Endothelial cell of umbilical vein (primary cell): Measurements from ENCODE around the gene CALCOCO1. TPM values are rescaled to one million over a fixed set of nuclear protein-coding genes. Genes with fewer than 3 reads are reported as not detected.

Experiments used
- Bru-seq: library from RNA; stranded (reverse); fragments of 400-500 nt; gene quantifications from one replicate; lab custom pipeline; 2021; lab: Mats Ljungman, UMichigan
- BruChase-seq, 2 experiments: library from RNA; stranded (reverse); fragments of 400-500 nt; gene quantifications; one replicate each; lab custom pipeline; 2021; lab: Mats Ljungman, UMichigan
- BruUV-seq: library from RNA; stranded (reverse); fragments of 400-500 nt; replicated peaks from 2 replicates; lab custom pipeline; 2021; lab: Mats Ljungman, UMichigan
- CTCF ChIA-PET: fragments of 300-600, 350-600 bp; sonication (Branson Sonifier 250); formaldehyde crosslinking; loops from one replicate; lab custom pipeline; 2021; ENCODE audit warnings: antibody characterized with exemption, inconsistent platforms; lab: Charles Lee
- POLR2A ChIA-PET: fragments of 300-600, 350-600 bp; sonication (Branson Sonifier 250); formaldehyde crosslinking; loops from one replicate; lab custom pipeline; 2021; ENCODE audit warnings: antibody characterized with exemption, inconsistent platforms; lab: Charles Lee
- DNase-seq: peaks from one replicate; pipeline ENCODE4 v3.0.0-alpha.2; 2011; ENCODE audit warnings: low read depth, low spot score
- FAIRE-seq: peaks from 2 replicates; lab custom pipeline; 2011; peaks lifted over from hg19 to GRCh38; lab: Jason Lieb, UNC
- H2AFZ ChIP-seq: 2 replicates; pipeline ENCODE4 v1.6.0; 2012; ENCODE audit warnings: low read depth, low read length, control low read depth, inconsistent platforms
- H3K27ac ChIP-seq: 2 replicates; pipeline ENCODE4 v1.5.1; 2011; ENCODE audit warnings: low read depth, mild to moderate bottlenecking, control low read depth, low read length, moderate library complexity; ENCODE audit not compliant: insufficient read depth
- H3K27me3 ChIP-seq, 2 experiments: 2 replicates each; pipeline versions ENCODE4 v1.6.0 to v1.6.1; 2011; ENCODE audit warnings: low read length in 2 of 2, mixed read lengths in 1 of 2; ENCODE audit not compliant: control insufficient read depth in 2 of 2, insufficient read depth in 2 of 2
- H3K36me3 ChIP-seq, 2 experiments: 2 replicates in 1 of 2; 3 replicates in 1 of 2; pipeline ENCODE4 v1.5.1; 2011; ENCODE audit warnings: low read length in 2 of 2, mild to moderate bottlenecking in 1 of 2, moderate library complexity in 1 of 2; ENCODE audit not compliant: control insufficient read depth in 2 of 2, insufficient read depth in 2 of 2; ENCODE audit errors: extremely low read depth in 1 of 2
- H3K4me1 ChIP-seq: 3 replicates; pipeline ENCODE4 v1.5.1; 2011; ENCODE audit warnings: mild to moderate bottlenecking, low read length; ENCODE audit not compliant: control insufficient read depth, insufficient read depth; ENCODE audit errors: extremely low read depth
- H3K4me2 ChIP-seq: 2 replicates; pipeline ENCODE4 v1.6.1; 2011; ENCODE audit warnings: low read length, control low read depth, mixed read lengths; ENCODE audit not compliant: insufficient read depth
- H3K4me3 ChIP-seq, 3 experiments: fragments of 200-600 bp in 1 of 3; sonication (generic), shearing (Covaris generic) in 1 of 3; replicated peaks in 1 of 3; 2 replicates each; pipeline ENCODE4 v1.5.1; 2011 to 2016; ENCODE audit warnings: control low read depth in 3 of 3, low read length in 3 of 3, mild to moderate bottlenecking in 2 of 3, inconsistent platforms in 1 of 3, low read depth in 1 of 3, moderate library complexity in 1 of 3; ENCODE audit not compliant: insufficient read depth in 1 of 3
- H3K79me2 ChIP-seq: 2 replicates; pipeline ENCODE4 v1.6.0; 2012; ENCODE audit warnings: low read length, inconsistent platforms; ENCODE audit not compliant: control insufficient read depth, insufficient read depth
- H3K9ac ChIP-seq: replicated peaks from 2 replicates; pipeline ENCODE3; 2011; ENCODE audit warnings: low read length, control low read depth; ENCODE audit not compliant: insufficient read depth; ENCODE audit errors: extremely low read depth
- H3K9me1 ChIP-seq: replicated peaks from 3 replicates; pipeline ENCODE4 v1.6.0; 2011; ENCODE audit warnings: mild to moderate bottlenecking, low read length; ENCODE audit not compliant: control insufficient read depth, insufficient read depth; ENCODE audit errors: extremely low read depth
- H3K9me3 ChIP-seq: replicated peaks from 2 replicates; pipeline ENCODE4 v1.5.1; 2012; ENCODE audit warnings: low read length, inconsistent platforms; ENCODE audit not compliant: control insufficient read depth, insufficient read depth
- H4K20me1 ChIP-seq: replicated peaks from 2 replicates; pipeline ENCODE3; 2011; ENCODE audit warnings: mild to moderate bottlenecking, low read length; ENCODE audit not compliant: control insufficient read depth, insufficient read depth; ENCODE audit errors: extremely low read depth
- GATA2 ChIP-seq: IDR thresholded peaks from 2 replicates; pipeline ENCODE4 v1.7.0; 2011; ENCODE audit warnings: low read depth, mild to moderate bottlenecking, moderate library complexity, mixed read lengths, low read length; ENCODE audit not compliant: insufficient read length, insufficient read depth
- JUN ChIP-seq: IDR thresholded peaks from 2 replicates; pipeline ENCODE4 v1.6.1; 2011; ENCODE audit warnings: borderline replicate concordance, low read depth; ENCODE audit not compliant: insufficient read length, insufficient read depth
- POLR2A ChIP-seq: IDR thresholded peaks from 2 replicates; pipeline ENCODE4 v1.6.1; 2012; ENCODE audit warnings: low read depth, mild to moderate bottlenecking, control low read depth, low read length
- POLR2AphosphoS5 ChIP-seq: IDR thresholded peaks from 2 replicates; pipeline ENCODE4 v1.6.1; 2012; ENCODE audit warnings: low read depth, mild to moderate bottlenecking, control low read depth, low read length, moderate library complexity; ENCODE audit not compliant: insufficient read depth
- dilution Hi-C: fragments of 300-500 bp; cut with MboI; formaldehyde crosslinking; loops from one replicate; pipeline ENCODE4 v1.15.0; 2019; ENCODE audit warnings: low sequenced_read_pairs; ENCODE audit not compliant: extremely low pct_ligation_motif_present
- intact Hi-C: fragments of 100-400 bp; cut with micrococcal nuclease; formaldehyde crosslinking; loops from one replicate; pipeline ENCODE4 v1.10.0; 2022
- long read RNA-seq: library from polyadenylated mRNA; stranded (forward); transcript quantifications from one replicate; pipeline ENCODE4 v2.0.0, GENCODE V29; 2021
- polyA minus RNA-seq, 3 experiments: library from RNA; depleted of rRNA, polyadenylated mRNA; stranded (reverse); fragments of >200 nt; gene quantifications; 1 replicate in 1 of 3; 2 replicates in 2 of 3; pipeline ENCODE4 v1.2.3, GENCODE V29; 2011
- polyA plus RNA-seq, 4 experiments: library from polyadenylated mRNA; depleted of rRNA in 3 of 4; stranded (reverse) in 3 of 4; unstranded in 1 of 4; fragments of >200 nt; gene quantifications; 2 replicates each; pipeline versions ENCODE4 v1.2.1 to v1.2.3, GENCODE V29; 2011 to 2012; ENCODE audit warnings: missing spikeins in 1 of 4
- total RNA-seq: library from RNA; stranded (reverse); gene quantifications from 2 replicates; pipeline ENCODE4 v1.2.3, GENCODE V29; 2021
- TF ChIP-seq, protein P1 (sequence below): IDR thresholded peaks from 2 replicates; pipeline ENCODE4 v1.6.1; 2011; ENCODE audit not compliant: insufficient read depth, insufficient read length

The CALCOCO1 gene, protein sequence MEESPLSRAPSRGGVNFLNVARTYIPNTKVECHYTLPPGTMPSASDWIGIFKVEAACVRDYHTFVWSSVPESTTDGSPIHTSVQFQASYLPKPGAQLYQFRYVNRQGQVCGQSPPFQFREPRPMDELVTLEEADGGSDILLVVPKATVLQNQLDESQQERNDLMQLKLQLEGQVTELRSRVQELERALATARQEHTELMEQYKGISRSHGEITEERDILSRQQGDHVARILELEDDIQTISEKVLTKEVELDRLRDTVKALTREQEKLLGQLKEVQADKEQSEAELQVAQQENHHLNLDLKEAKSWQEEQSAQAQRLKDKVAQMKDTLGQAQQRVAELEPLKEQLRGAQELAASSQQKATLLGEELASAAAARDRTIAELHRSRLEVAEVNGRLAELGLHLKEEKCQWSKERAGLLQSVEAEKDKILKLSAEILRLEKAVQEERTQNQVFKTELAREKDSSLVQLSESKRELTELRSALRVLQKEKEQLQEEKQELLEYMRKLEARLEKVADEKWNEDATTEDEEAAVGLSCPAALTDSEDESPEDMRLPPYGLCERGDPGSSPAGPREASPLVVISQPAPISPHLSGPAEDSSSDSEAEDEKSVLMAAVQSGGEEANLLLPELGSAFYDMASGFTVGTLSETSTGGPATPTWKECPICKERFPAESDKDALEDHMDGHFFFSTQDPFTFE
- 61.8 and 70.9 TPM in 2 replicates for total RNA-seq
- 135 and 146 TPM in 2 replicates for polyA plus RNA-seq
- 59.0 and 74.5 TPM in 2 replicates for polyA plus RNA-seq (2011; cell fraction: cytosol; rRNA removed)
- 435 and 521 TPM in 2 replicates for polyA plus RNA-seq (2011; cell fraction: nucleus; rRNA removed)
- polyA plus RNA-seq (2012), result 63.7 and 64.1 TPM in 2 replicates
- 102 and 136 TPM in 2 replicates for polyA minus RNA-seq
- 8.0 TPM for polyA minus RNA-seq (2011; cell fraction: cytosol; rRNA and poly(A)+ RNA removed)
- 79.0 and 96.8 TPM in 2 replicates for polyA minus RNA-seq (2011; cell fraction: nucleus; rRNA and poly(A)+ RNA removed)
- Bru-seq, nascent RNA, result percentile 51 among the genes with signal in this experiment
- percentile 66 among the genes with signal in this experiment for BruChase-seq, experiment 1, labeled RNA remaining after a 6-hour chase
- BruChase-seq, experiment 2, labeled RNA remaining after a 2-hour chase, result percentile 62 among the genes with signal in this experiment
- long read RNA-seq, transcript CALCOCO1-218 (15 exons, 2,291 nt), result major isoform, 37 of 72 reads
- long read RNA-seq, partial matches to known transcripts, result 2 of 72 reads
- long read RNA-seq, other reads (novel, unspliced or antisense), result 32 of 72 reads

DNA sequence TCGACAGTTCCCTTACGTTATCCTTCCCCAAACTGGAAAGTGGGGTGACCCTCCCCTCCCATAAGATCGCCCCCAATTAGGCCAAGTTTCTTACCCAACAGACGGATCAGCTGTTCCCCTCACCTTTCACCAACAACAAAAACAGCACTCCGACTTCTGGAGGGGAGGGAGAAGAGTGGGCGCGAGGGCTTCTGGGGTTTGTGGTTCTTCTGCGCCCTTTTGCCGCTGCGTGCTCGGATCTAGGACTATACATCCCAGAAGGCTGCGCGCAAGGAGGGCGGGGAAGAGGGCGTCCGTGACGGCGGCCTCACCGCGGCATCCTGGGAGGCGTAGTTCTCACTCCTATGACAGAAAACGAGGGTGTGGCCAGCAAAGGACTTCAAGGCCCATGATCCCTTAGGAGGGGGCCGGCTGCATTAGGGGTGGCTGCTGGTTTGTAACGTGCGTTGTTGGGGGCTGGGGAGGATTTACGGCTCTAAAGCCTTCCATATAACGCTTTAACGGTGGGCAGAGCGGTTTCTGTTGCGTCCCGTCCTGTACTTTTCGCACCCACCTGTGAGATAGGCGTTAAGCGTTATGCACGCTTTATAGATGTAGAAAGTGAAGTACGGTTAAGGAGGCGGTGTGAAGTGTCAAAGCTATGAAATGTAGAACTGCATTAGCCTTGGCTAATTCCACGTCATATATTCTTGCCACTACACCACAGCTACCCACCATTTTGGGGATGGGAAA is at the start of gene CALCOCO1:
TSS of gene CALCOCO1 (minus strand) at position 143 of the 732 bp plus-strand sequence. CDS start 2,210 bp downstream, outside the sequence.
- peaks cover 14% of the 10 kb centered on the region for H3K4me1 ChIP-seq
- peak within 1 kb of the TSS; percentile 4 for H3K27ac ChIP-seq
- DNase-seq (peak; percentile 100), FAIRE-seq (peak; percentile 100)
- H3K79me2 ChIP-seq, result no peaks in the 10 kb centered on the region
- H3K9ac ChIP-seq, result peak within 1 kb of the TSS; percentile 61
- POLR2A ChIA-PET, result no interaction called here
- H3K4me3 ChIP-seq, result peak within 1 kb of the TSS; percentile 44 to 85 (median 56)
- H3K4me2 ChIP-seq, result peak within 1 kb of the TSS; percentile 79
- no peak for TF ChIP-seq GATA2
- no peak for TF ChIP-seq JUN
- TF ChIP-seq POLR2A, result peak; percentile 73
- peak; percentile 22 for TF ChIP-seq POLR2AphosphoS5
- TF ChIP-seq, protein P1, sequence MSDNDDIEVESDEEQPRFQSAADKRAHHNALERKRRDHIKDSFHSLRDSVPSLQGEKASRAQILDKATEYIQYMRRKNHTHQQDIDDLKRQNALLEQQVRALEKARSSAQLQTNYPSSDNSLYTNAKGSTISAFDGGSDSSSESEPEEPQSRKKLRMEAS, result peak; percentile 4
- BruUV-seq, result no TSS peak
- peaks cover 0 to 17% of the 10 kb centered on the region in 2 experiments for H3K36me3 ChIP-seq
- H3K9me3 ChIP-seq, result no peaks in the 10 kb centered on the region
- dilution Hi-C loops (no loop called here), intact Hi-C loops (loop anchor here (2.0 kb wide), 1 partner anchor 19 kb away; no protein-coding TSS in a partner anchor)
- CTCF ChIA-PET, result interaction anchor here (0.6 to 4.8 kb wide), 9 partner anchors 13 to 52 kb away, joined by 3 to 34 read pairs (median 3); partner anchors contain the start of gene ATP5MC2
- peaks cover 4 to 8% of the 10 kb centered on the region in 2 experiments for H3K27me3 ChIP-seq
- H4K20me1 ChIP-seq, result no peaks in the 10 kb centered on the region
- no peaks in the 10 kb centered on the region for H3K9me1 ChIP-seq
- peak within 1 kb of the TSS; percentile 86 for H2AFZ ChIP-seq
